ENCODE results near the gene CRYM.
"Not testable (repeated sequence)": the region's sequence is repeated elsewhere in the genome, so short reads cannot be mapped to it uniquely, and the experiment has no call there.

The CRYM gene

DNA sequence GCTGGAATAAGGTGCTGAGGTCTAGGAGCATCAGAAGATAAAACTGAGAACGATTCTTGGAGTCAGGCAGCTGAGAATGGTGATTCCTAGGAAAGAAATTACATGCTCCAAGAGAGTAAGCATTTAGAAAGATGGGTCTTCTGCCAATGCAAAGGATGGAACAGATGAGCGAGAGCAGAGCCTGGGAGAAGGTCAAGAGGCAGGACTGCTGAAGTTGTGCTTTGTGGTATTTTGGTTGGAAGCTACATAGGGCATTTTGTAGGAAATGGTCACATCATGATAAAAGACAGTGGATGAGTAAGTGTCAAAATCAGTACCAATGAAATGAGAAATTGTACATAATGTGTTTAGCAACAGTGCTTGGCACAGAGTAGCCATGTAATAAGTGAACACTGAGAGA lies 1.4 kb upstream of the CRYM start:
- DNase-seq (ENCODE audit: low read depth, low spot score) = no peak

DNA sequence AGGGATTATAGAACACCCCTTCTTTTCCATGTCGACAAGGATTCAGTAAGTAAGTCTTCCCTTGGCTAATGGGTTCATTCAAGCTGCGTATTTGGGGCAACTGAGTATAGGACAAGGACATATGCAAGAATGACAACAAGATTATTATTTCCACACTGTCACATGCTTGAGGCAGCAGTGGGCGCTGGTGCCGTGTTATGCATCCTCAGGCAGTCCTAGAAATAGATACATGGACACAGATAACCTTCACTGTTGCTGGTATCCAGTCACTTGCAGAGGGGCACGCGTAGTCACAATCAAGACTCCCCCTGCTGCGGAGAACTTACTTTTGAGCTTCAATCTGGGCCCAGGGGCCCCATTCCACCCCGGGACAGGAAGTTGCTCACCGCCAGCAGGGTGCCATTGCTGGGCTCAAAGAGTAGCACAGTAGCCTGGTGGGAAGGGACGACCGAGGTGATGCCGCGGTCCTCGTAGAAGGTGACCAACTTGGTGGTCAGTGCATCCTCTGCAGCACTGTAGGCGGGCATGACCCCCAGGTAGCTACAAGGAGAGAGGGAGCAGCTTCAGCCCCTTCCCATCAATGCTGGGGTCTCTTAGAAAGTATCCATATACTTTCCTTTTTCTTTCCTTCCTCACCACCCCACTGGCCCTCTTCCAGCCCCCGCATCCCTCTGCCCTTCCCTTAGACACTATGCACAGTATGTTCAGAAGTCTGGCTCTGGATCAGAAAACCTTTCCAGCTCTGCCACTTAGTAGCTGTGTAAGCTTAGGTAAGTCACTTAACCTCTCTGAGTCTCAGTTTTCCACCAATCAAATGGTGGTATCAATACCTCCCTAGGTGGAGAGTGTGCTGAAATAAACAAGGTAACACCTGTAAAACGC lies 804 bp downstream of the CRYM start:
- no peak for DNase-seq (ENCODE audit: low read depth, low spot score)

DNA sequence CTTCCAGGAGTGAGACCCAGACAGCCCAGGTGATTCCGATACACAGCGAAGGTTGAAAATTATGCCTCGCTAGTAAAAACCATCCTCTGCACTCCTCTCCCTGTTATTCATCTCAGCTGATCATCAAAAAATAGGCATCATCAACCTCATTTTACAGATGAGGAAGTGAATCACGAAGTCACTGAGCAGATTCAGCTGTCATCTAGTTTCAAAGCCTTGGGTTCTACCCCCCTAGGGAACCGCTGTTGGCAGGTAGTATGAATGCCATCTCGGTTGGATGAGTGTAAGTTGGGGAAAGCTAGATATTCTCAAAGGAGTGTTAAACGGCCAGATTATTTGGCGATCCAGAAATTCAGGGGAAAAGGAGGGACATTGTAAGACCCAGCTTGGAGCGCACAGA lies 2.0 kb downstream of the CRYM start:
- DNase-seq (ENCODE audit: low read depth, low spot score) = no peak

DNA sequence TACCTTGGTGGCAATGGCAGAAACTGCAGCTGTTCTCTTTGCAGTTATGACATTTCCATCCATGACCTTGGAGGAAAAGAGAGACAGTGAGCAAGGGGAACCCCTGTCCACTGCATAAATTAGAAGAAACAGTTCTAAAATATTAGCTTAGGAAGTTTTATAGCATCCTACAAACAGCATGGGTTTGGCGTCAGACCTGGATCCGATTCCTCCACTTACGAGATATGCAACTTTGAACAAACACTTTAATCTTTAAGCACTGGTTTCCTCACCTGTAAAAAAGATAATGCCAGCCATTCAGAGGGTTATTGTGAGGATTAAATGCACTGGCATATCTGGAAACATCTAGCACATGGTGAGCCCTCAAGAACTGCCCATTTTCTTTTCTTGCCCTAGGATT lies 2.6 kb downstream of the CRYM start:
- no peak for DNase-seq (ENCODE audit: low read depth, low spot score)

DNA sequence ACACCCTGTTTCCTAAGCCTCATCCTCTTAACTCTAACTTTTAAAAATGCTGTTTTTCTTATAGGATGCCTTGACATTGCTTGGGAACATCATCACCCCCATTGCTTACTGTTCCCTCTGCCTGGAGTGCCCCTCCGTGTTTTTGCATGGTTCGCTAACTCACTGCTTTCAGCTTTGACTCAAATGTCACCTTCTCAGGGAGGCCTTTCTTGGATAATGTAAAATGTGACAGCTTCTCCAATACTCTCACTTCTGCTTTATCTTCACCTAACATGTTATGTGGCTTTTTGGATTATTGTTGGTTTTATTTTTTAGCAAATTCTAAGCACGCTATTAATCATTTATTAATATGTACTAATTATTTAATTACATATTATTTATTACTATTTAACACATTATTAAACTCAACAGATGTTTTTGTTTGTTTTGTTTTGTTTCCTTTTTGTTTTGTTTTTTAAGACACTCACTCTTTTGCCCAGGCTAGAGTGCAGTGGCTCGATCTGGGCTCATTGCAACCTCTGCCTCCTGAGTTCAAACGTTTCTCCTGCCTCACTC lies 3.8 kb downstream of the CRYM start:
- no peak for DNase-seq (ENCODE audit: low read depth, low spot score)

DNA sequence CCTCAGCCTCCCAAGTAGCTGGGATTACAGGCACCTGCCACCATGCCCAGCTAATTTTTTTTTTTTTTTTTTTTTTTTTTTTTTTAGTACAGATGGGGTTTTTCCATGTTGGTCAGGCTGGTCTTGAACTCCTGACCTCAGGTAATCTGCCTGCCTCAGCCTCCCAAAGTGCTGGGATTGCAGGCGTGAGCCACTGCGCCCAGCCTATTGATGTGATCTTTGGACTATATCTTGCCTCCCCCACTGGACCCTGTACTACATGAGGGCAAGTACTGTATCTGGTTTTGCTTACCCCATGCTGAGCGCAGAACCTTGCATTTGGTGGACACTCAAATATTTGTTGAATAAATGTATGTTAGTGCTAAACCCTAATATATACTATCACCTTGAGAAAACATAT lies 5.3 kb downstream of the CRYM start:
- DNase-seq (ENCODE audit: low read depth, low spot score) = not testable (repeated sequence)

DNA sequence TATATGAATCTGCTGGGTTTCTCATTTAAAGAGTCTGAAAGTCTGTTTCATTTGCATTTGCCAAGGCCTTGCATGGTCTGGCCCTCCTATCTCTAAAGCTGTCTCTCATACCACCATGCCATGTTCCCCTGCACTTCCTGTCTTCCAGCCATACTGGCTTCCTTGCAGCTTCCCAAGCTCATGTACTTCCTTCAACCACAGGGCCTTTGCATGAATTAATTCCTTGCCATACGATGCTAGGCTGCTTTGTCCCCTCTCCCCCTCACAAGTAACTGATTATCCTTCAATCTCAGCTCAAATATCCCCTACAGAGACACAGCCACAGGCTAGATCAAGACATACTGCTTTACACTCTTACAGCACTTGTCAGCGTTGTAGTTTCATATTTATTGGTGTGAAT lies 5.8 kb downstream of the CRYM start:
- DNase-seq (ENCODE audit: low read depth, low spot score) = no peak

DNA sequence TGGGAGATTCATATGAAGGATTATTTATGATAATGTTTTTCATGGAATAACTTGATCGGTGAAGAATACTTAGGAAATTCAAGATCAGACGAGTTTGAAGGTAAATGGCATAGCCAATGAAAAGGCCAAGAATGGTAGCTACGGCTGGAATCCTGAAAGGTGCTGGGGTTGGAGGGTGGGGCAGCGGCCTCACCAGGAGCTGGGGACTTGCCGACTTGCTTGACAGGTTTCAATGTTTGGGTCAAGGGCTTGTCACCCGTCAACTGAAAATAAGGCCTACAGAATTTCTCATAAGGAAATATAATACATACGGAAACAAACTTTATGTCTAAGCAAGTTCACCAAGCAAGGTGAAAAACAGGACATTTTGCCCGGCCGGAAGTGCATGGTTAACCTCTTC lies 9.9 kb downstream of the CRYM start:
- no peak for DNase-seq (ENCODE audit: low read depth, low spot score)

DNA sequence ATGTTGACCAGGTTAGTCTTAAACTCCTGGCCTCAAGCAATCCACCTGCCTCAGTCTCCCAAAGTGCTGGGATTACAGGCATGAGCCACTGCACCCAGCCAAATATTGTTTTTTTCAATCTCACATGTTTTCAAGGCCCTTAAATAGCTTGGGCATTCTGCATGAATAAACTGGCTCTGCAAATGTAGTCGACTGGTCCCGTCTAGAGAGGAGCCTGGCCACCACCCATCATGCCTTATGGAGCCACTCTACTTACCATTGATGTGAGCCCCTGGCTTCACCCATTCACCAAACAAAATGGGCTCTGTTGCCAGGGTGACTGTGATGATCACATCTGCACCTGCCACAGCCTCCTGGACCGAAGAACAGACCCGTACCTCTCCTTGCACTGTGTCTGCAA lies 10.8 kb downstream of the CRYM start:
- no peak for DNase-seq (ENCODE audit: low read depth, low spot score)

DNA sequence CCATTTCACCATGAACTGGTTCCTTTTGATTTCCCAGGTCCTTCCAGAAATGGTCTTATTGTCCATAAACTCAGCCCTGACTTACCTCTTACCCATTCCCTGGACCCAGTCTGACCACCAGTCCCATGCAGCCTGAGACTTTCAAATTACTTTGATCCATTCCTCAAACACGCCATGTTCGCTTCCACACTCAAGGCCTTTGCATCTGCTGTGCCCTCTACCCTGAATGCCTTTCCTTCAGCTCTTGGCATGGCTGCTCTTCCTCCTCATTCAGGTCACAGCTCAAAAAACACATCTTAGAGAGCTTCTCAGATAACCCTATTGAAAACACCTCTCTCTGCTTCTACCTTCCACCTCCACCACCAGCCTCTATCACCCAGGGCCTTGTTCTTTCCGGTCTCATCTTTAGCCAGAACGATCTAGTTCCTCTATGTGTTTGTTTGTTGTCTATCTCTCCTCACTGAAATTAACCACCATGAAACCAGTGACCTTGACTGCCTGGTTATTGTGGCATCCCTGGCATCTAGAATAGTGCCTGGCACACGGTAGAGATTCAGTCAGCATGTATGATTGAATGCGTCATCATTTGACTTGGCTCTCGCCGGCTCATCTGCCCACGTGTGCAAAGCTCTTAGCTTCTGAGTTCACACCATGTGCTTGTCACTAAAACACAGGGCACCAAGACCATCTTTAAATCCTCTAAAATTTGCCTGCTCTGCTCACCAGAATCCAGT lies 12.8 kb downstream of the CRYM start:
- no peak for DNase-seq (ENCODE audit: low read depth, low spot score)

DNA sequence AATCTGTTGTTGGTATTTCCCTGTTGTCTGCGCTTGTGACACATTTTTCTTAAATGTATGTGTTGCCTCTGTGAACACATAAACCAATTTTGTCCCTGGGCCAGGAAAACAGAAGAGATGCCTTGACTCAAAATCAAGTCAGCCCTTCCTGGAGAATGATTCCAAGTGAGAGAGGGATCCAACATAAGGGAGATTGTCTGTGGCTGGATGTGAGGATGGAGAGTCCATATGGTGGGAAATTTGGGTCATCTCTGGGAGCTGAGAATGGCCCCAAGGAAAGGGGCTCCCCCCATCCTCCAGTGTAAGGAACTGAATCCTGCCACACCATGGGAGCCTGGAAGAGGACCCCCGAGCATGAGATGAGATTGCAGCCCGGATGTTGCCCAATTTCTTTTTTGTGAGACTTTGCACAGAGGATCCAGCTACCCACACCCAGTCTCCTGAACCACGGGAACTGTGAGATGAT lies 13.5 kb downstream of the CRYM start:
- DNase-seq (ENCODE audit: low read depth, low spot score) = no peak

DNA sequence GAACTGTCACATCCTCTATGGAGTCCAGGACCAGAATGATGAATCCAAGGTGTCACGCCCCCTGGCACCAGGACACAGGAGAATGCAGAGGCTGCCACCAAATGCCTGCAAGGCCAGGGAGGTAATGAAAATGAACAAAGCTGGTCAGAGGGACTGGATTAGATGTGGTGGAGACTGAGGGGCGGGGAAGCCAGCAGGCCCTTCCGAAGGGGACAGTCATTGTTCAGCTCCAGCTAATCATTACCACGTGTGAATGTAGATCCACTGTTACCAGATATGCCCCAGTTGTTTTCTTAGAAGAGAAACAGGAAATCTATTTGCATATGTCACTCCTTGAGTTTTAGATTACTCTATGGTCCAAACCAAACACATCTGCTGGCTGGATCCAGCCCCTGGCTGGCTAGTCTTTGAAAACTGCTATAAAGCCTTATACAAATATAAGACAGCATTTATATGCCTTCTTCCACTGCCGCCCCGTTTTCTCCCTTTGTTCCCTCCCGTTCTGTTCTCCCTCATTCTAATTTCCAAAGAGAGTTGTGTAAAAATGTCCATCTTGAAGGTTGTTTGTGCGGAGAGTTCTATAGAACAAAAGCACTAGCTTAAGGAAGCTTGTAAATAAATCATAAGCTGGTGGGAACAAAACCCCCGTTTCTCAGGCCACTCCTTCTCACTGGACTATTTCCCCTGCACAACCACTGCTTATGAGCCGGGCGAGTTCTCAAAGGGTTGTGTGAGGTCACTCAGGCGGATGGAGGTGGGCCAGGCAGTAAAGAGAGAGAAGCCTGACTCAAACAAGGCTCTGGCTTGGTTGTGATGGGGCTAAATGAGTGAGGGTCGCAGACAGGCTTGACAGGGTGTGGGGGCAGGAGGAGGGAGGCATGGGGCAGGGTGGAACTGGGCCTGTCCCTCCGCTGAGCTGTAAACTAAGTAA lies 14.2 kb downstream of the CRYM start:
- no peak for DNase-seq (ENCODE audit: low read depth, low spot score)

DNA sequence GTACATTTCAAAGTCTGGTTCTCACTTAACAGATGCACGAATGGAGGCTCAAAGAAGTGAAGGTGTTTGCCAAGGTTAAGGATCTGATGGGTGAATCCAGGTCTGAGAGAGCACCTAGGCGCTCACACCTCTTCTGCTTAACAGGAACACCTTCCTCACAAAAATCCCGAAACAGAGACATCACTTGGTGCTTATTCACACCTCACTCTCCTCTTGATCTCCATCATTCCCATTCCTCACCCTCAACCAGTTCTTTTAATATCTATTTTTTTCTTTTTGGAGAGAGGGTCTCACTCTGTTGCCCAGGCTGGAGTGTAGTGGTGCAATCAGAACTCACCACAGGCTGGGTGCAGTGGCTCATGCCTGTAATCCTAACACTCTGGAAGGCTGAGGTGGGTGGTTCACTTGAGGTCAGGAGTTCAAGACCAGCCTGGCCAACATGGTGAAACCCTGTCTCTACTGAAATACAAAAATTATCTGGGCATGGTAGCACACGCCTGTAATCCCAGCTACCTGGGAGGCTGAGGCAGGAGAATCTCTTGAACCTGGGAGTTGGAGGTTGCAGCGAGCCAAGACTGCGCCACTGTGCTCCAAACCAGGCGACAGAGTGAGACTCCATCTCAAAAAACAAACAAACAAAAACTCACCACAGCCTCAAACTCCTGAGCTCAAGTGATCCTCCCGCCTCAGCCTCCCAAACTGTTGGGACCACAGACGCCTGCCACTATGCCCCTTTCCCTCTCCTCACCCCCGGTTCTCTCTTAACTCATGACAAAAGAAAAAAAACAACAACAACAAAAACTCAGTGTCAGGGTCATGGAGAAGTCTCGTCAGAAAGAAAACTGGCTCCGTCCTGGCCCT lies 15.1 kb downstream of the CRYM start:
- DNase-seq (ENCODE audit: low read depth, low spot score) = no peak

DNA sequence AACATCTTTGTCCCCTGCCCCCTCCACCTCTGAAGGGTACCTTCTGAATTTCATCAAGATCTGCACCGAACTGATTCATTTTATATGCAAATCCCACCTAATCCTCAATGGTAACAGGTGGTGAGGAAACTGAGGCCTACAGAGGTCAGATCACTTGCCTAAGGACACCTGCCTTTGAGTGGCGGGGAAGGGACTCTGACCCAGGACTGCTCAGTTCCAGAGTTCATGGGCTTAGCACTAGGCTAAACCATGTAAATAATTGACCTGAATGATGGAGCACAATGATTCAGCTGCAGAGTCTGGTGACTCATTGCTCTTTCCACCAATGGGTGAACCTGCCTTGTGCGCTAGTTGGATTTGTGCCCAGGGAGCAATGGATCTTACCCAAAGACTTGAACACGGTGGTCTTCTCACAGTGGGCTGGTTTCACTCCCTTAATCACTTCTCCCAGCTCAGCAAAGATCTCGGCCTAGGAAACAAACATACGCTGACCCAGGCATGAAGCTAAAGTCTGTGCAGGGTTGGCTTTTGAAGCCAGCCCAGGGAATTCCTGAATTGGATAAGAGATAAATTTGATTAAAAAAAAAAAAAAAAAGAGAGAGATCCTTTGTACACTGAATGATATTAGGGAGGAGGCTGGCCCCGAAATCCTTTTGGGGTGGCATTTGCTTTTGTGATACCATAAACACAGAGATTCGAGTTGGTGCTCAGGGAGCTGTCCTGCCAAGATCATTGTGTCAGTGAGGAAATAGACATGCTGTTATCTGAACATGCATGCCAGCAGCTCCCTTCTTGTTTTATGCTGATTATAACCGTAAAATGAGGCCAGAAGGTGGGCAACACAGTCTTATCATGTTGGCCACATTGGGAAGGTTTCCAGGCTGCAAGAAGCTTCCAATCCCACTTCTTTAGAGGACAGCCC lies 17.0 kb downstream of the CRYM start:
- DNase-seq (ENCODE audit: low read depth, low spot score) = no peak

DNA sequence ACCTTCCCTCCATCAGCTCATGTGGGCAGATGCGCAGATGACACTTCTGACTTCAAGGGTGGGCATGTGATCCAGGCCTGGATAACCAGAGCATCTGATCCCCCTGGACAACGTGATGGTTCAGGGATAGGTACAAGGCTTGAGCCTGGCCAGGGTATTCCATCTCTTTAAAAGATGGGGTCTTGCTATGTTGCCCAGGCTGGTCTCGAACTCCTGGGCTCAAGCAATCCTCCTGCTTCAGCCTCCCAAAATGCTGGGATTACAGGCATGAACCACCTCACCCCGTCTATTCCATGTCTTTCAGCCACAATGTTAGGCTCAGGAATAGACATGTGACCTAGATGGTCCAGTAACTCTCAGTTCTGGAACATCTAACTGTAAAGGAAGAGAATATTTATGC lies 20.8 kb downstream of the CRYM start:
- no peak for DNase-seq (ENCODE audit: low read depth, low spot score)

DNA sequence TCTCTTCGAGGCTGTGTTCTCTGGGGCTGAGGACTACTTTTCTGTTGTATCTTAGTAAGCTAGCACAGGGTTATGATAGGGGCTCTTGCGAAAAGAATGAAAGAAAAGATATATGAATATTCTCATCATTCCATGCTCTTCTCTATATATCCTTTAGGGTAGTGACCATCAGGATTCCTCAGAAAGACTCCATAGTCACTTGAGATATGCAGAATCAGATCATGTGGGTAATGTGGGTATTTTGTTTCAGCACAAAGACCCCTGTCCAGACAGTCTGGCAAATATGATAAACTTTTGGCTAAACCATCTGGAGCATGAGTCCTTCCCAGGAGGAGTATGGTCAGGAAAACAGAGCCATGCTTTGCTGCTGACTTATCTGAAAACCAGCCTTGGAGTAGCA lies 21.5 kb downstream of the CRYM start:
- no peak for DNase-seq (ENCODE audit: low read depth, low spot score)

DNA sequence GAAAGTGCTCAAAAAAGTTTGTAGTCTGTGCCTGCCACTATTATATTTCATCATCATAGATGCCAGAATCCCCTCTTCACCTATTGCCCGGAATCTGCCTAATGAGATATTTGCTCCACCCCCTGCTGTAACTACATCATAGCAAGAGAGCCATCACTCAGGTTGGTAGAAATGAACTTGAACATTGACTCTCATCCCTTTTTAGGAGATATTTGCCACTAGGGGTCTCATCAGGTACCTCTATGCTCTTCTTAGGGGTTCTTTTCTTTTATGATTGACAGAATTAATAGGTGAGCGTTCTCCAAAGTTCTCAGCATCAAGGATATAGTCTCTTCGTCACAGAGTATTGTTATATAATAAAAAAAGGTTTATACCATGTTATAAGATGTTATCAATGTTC lies 24.6 kb downstream of the CRYM start:
- DNase-seq (ENCODE audit: low read depth, low spot score) = no peak

DNA sequence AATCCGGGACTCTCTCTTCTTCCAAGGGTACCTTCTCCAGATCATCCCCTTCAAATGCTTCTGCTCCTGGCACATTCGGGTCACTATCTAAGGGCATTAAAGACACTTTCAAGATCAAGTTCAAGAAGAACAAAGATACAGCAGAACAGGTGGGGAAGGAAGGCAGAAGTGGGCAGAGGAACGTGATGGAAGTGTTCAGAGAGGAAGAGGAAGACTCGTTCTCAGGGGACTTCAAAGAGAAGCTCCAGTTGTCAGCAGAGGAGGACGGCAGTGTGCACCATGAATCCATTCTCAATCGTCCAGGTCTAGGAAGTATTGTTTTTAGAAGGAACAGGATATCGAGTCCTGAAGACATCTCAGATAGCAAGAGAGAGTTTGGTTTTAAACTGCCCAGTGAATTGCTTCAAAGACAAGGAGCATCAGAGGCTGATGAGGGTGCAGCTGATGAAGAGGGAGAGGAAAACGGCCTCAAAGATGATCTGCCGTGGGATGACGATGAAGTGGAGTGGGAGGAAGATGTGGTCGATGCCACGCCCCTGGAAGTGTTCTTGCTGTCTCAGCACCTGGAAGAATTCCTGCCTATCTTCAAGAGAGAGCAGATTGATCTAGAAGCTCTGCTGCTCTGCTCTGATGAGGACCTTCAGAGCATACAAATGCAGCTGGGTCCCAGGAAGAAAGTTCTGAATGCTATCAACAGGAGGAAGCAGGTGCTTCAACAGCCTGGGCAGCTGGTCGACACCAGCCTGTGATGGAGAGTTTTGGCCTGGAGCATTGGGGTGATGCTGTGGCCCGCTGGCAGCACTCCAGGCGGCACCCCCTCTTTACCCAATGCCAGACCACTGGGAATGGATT lies 27.8 kb downstream of the CRYM start:
- no peak for DNase-seq (ENCODE audit: low read depth, low spot score)

DNA sequence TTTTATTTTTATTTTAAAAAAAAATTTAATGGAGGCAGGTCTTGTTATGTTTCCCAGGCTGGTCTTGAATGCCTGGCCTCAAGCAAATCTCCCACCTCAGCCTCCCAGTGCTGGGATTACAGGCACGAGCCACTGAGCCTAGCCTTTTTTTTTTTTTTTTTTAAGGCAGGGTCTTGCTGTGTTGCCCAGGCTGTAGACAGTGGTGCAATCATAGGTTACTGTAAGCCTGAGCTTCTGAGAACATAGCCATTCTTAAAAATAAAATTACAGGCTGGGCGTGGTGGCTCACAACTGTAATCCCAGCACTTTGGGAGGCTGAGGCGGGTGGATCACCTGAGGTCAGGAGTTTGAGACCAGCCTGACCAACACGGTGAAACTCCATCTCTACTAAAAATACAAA lies 29.9 kb downstream of the CRYM start:
- not testable (repeated sequence) for DNase-seq (ENCODE audit: low read depth, low spot score)
